ENCODE measurements around the gene UBAP2L. TPM values are rescaled to one million over a fixed set of nuclear protein-coding genes. Genes with fewer than 3 reads are reported as not detected.

UBAP2L gene
- total and polyA plus RNA-seq, 2 donors (not counting 1 experiment from before 2014, with no cell fraction given), result 147 to 218 TPM

- Mint-ChIP-seq H3K4me1 (no peaks in the 10 kb centered on the region), H3K27me3 (no peaks in the 10 kb centered on the region), H3K9me3 (ENCODE audit: insufficient read depth) (no peaks in the 10 kb centered on the region), H3K4me3 (no peak overlapping the region), H3K27ac (no peak overlapping the region)
- H3K27ac ChIP-seq (ENCODE audit: low read length in 2 of 2), result no peak overlapping the region
- H3K4me1 ChIP-seq (ENCODE audit: control insufficient read depth in 2 of 2, insufficient read depth in 2 of 2, low read length in 2 of 2), result no peaks in the 10 kb centered on the region
- H2AFZ ChIP-seq (ENCODE audit: insufficient read depth, low read depth, low read length, poor library complexity, severe bottlenecking), result no peak overlapping the region
- intact Hi-C loops (cut with micrococcal nuclease), result no loop called here
- peaks cover 17 to 92% of the 10 kb centered on the region in 2 experiments for H3K36me3 ChIP-seq (replicated peaks in 1 of 2; ENCODE audit: control extremely low read depth in 1 of 2, control insufficient read depth in 1 of 2, extremely low read depth in 1 of 2, insufficient read depth in 2 of 2, low read length in 1 of 2)
- H3K27me3 ChIP-seq (replicated peaks in 1 of 4; ENCODE audit: control extremely low read depth in 1 of 4, control insufficient read depth in 3 of 4, insufficient read depth in 4 of 4, low read length in 3 of 4), result no peaks in the 10 kb centered on the region
- 83% methylated on average over 1 of the region's 7 CpGs for WGBS (ENCODE audit: insufficient coverage)
- ChIA-PET CTCF (interaction anchor here (0.6 kb wide), 1 partner anchor 368 kb away, joined by 3 read pairs; no protein-coding TSS in a partner anchor), POLR2A (no interaction called here)
- no peak overlapping the region for H3K4me3 ChIP-seq (ENCODE audit: control extremely low read depth in 1 of 5, extremely low read depth in 1 of 5, insufficient read depth in 1 of 5, low read depth in 2 of 5, low read length in 4 of 5)
- H3K4me2 ChIP-seq (replicated peaks; ENCODE audit: low read depth, low read length, poor library complexity, severe bottlenecking), result no peak overlapping the region
- TF ChIP-seq EZH2 (IDR thresholded peaks at IDR 0.05; ENCODE audit: borderline replicate concordance, insufficient read depth, low read depth, low read length, poor library complexity, severe bottlenecking), result no peak
- H3K79me2 ChIP-seq (ENCODE audit: control insufficient read depth, insufficient read depth, low read length), result peaks cover 17% of the 10 kb centered on the region
- no peaks in the 10 kb centered on the region for H4K20me1 ChIP-seq (ENCODE audit: control insufficient read depth, insufficient read depth, low read length, poor library complexity, severe bottlenecking)
- H3K9me3 ChIP-seq (ENCODE audit: control extremely low read depth in 1 of 3, control insufficient read depth in 2 of 3, insufficient read depth in 1 of 3, low read length in 2 of 3), result no peaks in the 10 kb centered on the region
- no peak for DNase-seq
- ATAC-seq (ENCODE audit: low read depth), result no peak
- H3K9ac ChIP-seq (ENCODE audit: low read length), result no peak overlapping the region
Observed at GRCh38 chr1:154253671-154254070, 32.9 kb downstream of the UBAP2L start.

DNA sequence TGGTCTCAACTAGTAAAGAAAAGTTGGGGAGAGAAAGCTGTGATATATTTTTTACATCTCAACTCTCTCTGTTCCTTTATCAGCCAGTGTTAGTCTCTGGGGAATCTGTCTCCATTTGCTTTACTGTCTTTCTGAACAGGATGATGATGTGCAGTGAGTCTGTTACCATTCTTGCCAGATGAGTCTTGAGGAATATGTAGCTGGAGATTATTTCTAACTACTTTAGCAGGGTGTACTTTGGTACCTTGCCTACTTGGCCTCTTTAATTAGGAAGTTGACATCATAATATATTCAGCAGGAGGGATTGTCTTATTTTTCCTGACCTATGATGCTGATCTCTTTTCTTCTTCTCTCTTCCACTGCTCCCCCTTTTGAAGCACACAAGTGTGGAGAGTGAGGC lies 35.9 kb downstream of the UBAP2L start:
- no peak for ATAC-seq (ENCODE audit: low read depth)
- no peak for TF ChIP-seq EZH2 (IDR thresholded peaks at IDR 0.05; ENCODE audit: borderline replicate concordance, insufficient read depth, low read depth, low read length, poor library complexity, severe bottlenecking)
- TF ChIP-seq, protein P1, sequence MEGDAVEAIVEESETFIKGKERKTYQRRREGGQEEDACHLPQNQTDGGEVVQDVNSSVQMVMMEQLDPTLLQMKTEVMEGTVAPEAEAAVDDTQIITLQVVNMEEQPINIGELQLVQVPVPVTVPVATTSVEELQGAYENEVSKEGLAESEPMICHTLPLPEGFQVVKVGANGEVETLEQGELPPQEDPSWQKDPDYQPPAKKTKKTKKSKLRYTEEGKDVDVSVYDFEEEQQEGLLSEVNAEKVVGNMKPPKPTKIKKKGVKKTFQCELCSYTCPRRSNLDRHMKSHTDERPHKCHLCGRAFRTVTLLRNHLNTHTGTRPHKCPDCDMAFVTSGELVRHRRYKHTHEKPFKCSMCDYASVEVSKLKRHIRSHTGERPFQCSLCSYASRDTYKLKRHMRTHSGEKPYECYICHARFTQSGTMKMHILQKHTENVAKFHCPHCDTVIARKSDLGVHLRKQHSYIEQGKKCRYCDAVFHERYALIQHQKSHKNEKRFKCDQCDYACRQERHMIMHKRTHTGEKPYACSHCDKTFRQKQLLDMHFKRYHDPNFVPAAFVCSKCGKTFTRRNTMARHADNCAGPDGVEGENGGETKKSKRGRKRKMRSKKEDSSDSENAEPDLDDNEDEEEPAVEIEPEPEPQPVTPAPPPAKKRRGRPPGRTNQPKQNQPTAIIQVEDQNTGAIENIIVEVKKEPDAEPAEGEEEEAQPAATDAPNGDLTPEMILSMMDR (IDR thresholded peaks at IDR 0.05), result no peak
- CTCF ChIA-PET, result no interaction called here

More for the DNA sequence above, 35.9 kb downstream of the UBAP2L start:
- H3K4me3 Mint-ChIP-seq, result no peak overlapping the region
- no peaks in the 10 kb centered on the region for H3K9me3 Mint-ChIP-seq (ENCODE audit: insufficient read depth)
- Histone ChIP-seq H3K79me2 (ENCODE audit: control insufficient read depth, insufficient read depth, low read length) (no peaks in the 10 kb centered on the region), H3K27me3 (replicated peaks in 1 of 4; ENCODE audit: control extremely low read depth in 1 of 4, control insufficient read depth in 3 of 4, insufficient read depth in 4 of 4, low read length in 3 of 4) (no peaks in the 10 kb centered on the region), H2AFZ (ENCODE audit: insufficient read depth, low read depth, low read length, poor library complexity, severe bottlenecking) (no peak overlapping the region), H3K27ac (ENCODE audit: low read length in 2 of 2) (no peak overlapping the region), H3K9me3 (ENCODE audit: control extremely low read depth in 1 of 3, control insufficient read depth in 2 of 3, insufficient read depth in 1 of 3, low read length in 2 of 3) (no peaks in the 10 kb centered on the region), H4K20me1 (ENCODE audit: control insufficient read depth, insufficient read depth, low read length, poor library complexity, severe bottlenecking) (no peaks in the 10 kb centered on the region), H3K36me3 (replicated peaks in 1 of 2; ENCODE audit: control extremely low read depth in 1 of 2, control insufficient read depth in 1 of 2, extremely low read depth in 1 of 2, insufficient read depth in 2 of 2, low read length in 1 of 2) (peaks cover 10 to 91% of the 10 kb centered on the region in 2 experiments), H3K4me3 (ENCODE audit: control extremely low read depth in 1 of 5, extremely low read depth in 1 of 5, insufficient read depth in 1 of 5, low read depth in 2 of 5, low read length in 4 of 5) (no peak overlapping the region), H3K4me1 (ENCODE audit: control insufficient read depth in 2 of 2, insufficient read depth in 2 of 2, low read length in 2 of 2) (no peaks in the 10 kb centered on the region), H3K4me2 (replicated peaks; ENCODE audit: low read depth, low read length, poor library complexity, severe bottlenecking) (no peak overlapping the region), H3K9ac (ENCODE audit: low read length) (no peak overlapping the region)
- intact Hi-C loops (cut with micrococcal nuclease), result no loop called here
- H3K4me1 Mint-ChIP-seq, result no peaks in the 10 kb centered on the region
- H3K27me3 Mint-ChIP-seq, result no peaks in the 10 kb centered on the region
- peak overlapping the region; percentile 10 for H3K27ac Mint-ChIP-seq
- no peak for DNase-seq
- POLR2A ChIA-PET, result no interaction called here
